Testis (tissue), 2 donors: ENCODE data around the gene C12orf57.

Experiments used
- POLR2A ChIP-seq: fragments of 450-650 bp; IDR thresholded peaks from one replicate; pipeline ENCODE4 v1.6.1; 2017; ENCODE audit warnings: antibody characterized with exemption, mild to moderate bottlenecking, moderate library complexity
- TF ChIP-seq, protein P1 (sequence below), 3 experiments: fragments of 450-650 bp in 2 of 3; fragments of 200-600 bp in 1 of 3; sonication (generic) in 1 of 3; IDR thresholded peaks; one replicate each; pipeline ENCODE4 v1.5.1; 2016 to 2019; ENCODE audit warnings: antibody characterized with exemption in 3 of 3, mild to moderate bottlenecking in 2 of 3, moderate library complexity in 1 of 3

DNA sequence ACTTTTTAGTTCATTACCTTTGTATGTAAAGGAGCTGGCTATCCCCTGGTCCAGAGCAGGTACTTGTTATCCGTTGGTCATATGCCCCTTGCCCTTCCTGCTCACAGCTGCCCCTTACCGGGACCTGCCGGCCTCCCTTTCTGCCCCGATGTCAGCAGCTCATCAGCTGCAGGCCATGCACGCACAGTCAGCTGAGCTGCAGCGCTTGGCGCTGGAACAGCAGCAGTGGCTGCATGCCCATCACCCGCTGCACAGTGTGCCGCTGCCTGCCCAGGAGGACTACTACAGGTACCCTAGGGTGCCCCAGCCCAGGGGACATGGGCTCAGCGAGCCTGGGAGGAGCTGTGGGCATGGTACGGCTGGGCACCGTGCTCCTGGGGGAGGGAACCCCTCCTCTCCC is 2.6 kb upstream of the C12orf57 start:
- TF ChIP-seq, protein P1, sequence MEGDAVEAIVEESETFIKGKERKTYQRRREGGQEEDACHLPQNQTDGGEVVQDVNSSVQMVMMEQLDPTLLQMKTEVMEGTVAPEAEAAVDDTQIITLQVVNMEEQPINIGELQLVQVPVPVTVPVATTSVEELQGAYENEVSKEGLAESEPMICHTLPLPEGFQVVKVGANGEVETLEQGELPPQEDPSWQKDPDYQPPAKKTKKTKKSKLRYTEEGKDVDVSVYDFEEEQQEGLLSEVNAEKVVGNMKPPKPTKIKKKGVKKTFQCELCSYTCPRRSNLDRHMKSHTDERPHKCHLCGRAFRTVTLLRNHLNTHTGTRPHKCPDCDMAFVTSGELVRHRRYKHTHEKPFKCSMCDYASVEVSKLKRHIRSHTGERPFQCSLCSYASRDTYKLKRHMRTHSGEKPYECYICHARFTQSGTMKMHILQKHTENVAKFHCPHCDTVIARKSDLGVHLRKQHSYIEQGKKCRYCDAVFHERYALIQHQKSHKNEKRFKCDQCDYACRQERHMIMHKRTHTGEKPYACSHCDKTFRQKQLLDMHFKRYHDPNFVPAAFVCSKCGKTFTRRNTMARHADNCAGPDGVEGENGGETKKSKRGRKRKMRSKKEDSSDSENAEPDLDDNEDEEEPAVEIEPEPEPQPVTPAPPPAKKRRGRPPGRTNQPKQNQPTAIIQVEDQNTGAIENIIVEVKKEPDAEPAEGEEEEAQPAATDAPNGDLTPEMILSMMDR (IDR thresholded peaks at IDR 0.05): no peak
- no peak for TF ChIP-seq POLR2A
